PFSK-1 (cell line): ENCODE results near the gene KCNH6.

Source experiments
- FOXP2 ChIP-seq: optimal IDR thresholded peaks from 2 replicates; pipeline ENCODE3; 2011; ENCODE audit warnings: borderline replicate concordance, control low read depth, inconsistent platforms; ENCODE audit not compliant: insufficient read depth; ENCODE audit errors: extremely low read length, extremely low read depth
- POLR2AphosphoS5 ChIP-seq: IDR thresholded peaks from 2 replicates; pipeline ENCODE4 v1.6.1; 2012; ENCODE audit warnings: low read depth, mild to moderate bottlenecking, control low read depth, low read length, moderate library complexity
- SIN3A ChIP-seq: IDR thresholded peaks from 2 replicates; pipeline ENCODE4 v1.6.1; 2012; ENCODE audit warnings: mild to moderate bottlenecking, low read length, moderate library complexity, borderline replicate concordance; ENCODE audit not compliant: insufficient read depth
- TAF1 ChIP-seq: IDR thresholded peaks from 2 replicates; pipeline ENCODE4 v1.6.1; 2012; ENCODE audit warnings: low read length, control low read depth, borderline replicate concordance; ENCODE audit not compliant: insufficient read depth
- TF ChIP-seq, protein P1 (sequence below), 2 experiments: IDR thresholded peaks; 2 replicates each; pipeline versions ENCODE4 v1.6.1 to v1.8.0; 2011 to 2012; ENCODE audit warnings: low read depth in 2 of 2, low read length in 2 of 2, control low read depth in 1 of 2, inconsistent platforms in 1 of 2, mild to moderate bottlenecking in 1 of 2, moderate library complexity in 1 of 2; ENCODE audit not compliant: insufficient read depth in 1 of 2

Gene KCNH6

DNA sequence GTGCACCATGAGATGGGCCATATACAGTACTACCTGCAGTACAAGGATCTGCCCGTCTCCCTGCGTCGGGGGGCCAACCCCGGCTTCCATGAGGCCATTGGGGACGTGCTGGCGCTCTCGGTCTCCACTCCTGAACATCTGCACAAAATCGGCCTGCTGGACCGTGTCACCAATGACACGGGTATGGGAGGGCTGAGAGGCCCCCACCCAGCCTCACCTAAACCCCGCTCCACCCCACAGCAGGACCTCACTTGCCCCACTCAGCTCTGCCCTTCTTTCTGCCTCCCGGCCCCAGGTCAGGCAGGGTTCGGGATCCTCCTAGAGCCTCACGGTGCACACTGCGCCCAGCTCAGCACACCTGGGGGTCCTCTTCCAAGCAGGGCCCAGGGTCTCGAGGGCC is 40.6 kb upstream of the KCNH6 start:
- TF ChIP-seq SIN3A: no peak
- TF ChIP-seq FOXP2: no peak

DNA sequence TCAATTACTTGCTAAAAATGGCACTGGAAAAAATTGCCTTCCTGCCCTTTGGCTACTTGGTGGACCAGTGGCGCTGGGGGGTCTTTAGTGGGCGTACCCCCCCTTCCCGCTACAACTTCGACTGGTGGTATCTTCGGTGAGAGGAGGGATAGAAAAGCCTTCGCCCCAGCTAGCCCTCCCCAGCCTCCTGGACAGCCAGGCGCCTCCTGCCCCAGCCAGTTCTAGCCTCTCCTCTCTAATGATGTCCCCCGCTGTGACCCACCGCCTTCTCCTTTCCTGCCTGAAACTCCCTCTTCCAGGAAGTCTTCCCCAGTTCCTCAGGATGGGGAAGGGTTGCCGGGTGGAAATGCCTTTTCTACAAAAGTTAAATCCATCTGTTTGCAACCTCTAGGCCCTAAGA is 40.1 kb upstream of the KCNH6 start:
- TF ChIP-seq TAF1 (no peak), POLR2AphosphoS5 (no peak), FOXP2 (no peak), SIN3A (no peak)
- TF ChIP-seq, protein P1, sequence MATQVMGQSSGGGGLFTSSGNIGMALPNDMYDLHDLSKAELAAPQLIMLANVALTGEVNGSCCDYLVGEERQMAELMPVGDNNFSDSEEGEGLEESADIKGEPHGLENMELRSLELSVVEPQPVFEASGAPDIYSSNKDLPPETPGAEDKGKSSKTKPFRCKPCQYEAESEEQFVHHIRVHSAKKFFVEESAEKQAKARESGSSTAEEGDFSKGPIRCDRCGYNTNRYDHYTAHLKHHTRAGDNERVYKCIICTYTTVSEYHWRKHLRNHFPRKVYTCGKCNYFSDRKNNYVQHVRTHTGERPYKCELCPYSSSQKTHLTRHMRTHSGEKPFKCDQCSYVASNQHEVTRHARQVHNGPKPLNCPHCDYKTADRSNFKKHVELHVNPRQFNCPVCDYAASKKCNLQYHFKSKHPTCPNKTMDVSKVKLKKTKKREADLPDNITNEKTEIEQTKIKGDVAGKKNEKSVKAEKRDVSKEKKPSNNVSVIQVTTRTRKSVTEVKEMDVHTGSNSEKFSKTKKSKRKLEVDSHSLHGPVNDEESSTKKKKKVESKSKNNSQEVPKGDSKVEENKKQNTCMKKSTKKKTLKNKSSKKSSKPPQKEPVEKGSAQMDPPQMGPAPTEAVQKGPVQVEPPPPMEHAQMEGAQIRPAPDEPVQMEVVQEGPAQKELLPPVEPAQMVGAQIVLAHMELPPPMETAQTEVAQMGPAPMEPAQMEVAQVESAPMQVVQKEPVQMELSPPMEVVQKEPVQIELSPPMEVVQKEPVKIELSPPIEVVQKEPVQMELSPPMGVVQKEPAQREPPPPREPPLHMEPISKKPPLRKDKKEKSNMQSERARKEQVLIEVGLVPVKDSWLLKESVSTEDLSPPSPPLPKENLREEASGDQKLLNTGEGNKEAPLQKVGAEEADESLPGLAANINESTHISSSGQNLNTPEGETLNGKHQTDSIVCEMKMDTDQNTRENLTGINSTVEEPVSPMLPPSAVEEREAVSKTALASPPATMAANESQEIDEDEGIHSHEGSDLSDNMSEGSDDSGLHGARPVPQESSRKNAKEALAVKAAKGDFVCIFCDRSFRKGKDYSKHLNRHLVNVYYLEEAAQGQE (IDR thresholded peaks at IDR 0.05; ENCODE audit: insufficient read depth in 1 of 2, low read depth in 2 of 2, low read length in 2 of 2): no peak

DNA sequence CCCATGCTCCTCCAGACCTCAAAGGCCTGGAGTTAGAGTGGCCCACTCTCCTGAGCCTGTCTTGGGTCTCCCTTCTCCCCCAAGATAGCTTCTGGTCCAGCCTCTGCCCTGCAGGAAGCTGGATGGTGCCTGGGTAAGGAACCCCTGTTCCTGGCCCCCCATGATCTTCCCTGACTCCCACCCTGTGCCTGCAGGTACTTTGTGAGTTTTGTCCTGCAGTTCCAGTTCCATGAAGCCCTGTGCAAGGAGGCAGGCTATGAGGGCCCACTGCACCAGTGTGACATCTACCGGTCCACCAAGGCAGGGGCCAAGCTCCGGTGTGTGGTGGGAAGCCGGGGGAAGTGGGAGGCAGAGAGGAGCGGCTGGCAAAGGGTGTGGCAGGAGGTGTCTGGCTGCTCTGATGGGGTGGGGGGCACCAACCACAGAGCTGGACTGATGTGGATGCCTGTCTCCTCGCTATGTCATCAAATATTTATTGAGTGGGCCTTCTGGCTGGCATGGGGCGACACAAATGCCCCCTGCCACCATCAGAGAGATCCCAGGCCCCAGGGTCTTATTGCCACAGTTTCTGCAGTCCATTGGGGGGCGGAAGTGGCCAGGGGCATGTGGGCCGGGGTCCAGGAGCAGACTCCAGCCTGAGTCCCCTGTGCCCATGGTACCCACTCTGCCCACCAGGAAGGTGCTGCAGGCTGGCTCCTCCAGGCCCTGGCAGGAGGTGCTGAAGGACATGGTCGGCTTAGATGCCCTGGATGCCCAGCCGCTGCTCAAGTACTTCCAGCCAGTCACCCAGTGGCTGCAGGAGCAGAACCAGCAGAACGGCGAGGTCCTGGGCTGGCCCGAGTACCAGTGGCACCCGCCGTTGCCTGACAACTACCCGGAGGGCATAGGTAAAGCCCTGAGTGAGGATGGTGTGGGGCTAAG is 39.2 kb upstream of the KCNH6 start:
- TF ChIP-seq, protein P1 (IDR thresholded peaks at IDR 0.05; ENCODE audit: insufficient read depth in 1 of 2, low read depth in 2 of 2, low read length in 2 of 2): no peak
- TF ChIP-seq POLR2AphosphoS5: no peak
- TF ChIP-seq TAF1: no peak
- TF ChIP-seq SIN3A: no peak
- TF ChIP-seq FOXP2: no peak

DNA sequence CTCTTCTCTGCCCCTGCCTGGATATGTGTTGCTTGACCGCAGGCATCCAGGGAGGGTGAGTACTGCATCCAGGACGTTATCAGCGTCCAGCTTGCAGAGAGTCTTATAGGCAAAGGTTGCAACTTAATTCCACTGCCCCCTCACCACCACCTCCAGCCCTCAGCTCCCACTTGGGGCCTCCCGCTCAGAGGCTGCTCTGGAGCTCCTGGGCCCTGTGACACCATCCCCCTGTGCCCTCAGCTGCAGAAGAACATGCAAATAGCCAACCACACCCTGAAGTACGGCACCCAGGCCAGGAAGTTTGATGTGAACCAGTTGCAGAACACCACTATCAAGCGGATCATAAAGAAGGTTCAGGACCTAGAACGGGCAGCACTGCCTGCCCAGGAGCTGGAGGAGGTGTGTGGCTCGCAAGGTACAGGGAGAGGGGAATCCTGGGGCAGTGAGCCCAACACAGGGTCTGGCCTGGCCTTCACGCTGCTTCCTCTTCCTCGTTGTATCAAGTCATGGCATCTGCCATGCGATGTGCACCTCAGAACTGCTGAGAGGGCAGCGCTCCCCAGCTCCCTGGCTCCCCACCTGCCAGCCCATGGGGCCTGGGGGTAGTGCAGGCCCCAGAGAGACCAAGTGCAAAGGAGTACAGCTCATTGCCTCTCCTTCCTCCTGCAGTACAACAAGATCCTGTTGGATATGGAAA is 36.7 kb upstream of the KCNH6 start:
- no peak for TF ChIP-seq FOXP2
- no peak for TF ChIP-seq TAF1
- no peak for TF ChIP-seq SIN3A
- TF ChIP-seq POLR2AphosphoS5: no peak

DNA sequence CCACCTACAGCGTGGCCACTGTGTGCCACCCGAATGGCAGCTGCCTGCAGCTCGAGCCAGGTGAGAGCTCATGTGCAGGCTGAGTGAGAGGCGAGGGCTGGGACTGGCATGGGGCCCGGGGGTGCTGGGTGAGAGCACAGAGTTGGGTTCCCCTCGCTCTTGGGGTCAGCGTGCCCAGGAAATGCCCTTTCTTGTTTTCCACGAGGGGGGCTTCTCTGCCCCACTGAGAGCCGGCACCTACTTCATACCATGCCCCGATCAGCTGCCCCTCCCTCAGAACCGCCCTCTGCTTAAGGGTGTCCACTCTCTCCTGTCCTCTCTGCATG is 36.2 kb upstream of the KCNH6 start:
- no peak for TF ChIP-seq SIN3A
- no peak for TF ChIP-seq FOXP2
- TF ChIP-seq, protein P1 (IDR thresholded peaks at IDR 0.05; ENCODE audit: insufficient read depth in 1 of 2, low read depth in 2 of 2, low read length in 2 of 2): no peak
- no peak for TF ChIP-seq TAF1

DNA sequence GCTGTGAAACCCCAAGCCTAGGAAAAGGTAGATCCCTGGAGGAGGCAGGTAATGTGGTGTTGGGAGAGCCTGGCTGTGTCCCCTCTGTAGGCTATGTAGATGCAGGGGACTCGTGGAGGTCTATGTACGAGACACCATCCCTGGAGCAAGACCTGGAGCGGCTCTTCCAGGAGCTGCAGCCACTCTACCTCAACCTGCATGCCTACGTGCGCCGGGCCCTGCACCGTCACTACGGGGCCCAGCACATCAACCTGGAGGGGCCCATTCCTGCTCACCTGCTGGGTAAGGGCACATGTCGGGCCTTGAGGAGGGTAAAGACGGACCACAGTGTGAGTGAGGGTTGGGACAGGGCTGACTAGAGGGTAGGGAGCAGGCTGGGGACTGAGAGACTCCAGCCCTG is 34.3 kb upstream of the KCNH6 start:
- TF ChIP-seq POLR2AphosphoS5 (no peak), TAF1 (no peak), FOXP2 (no peak), SIN3A (no peak)
- TF ChIP-seq, protein P1 (IDR thresholded peaks at IDR 0.05; ENCODE audit: insufficient read depth in 1 of 2, low read depth in 2 of 2, low read length in 2 of 2): no peak
